ENCODE data around the gene ANKFN1.

Gene ANKFN1

GRCh38 chr17:56310782-56311181 lies 157.5 kb downstream of the ANKFN1 start:
- H3K4me3 ChIP-seq (replicated peaks; ENCODE audit: low read depth, low read length), result no peak overlapping the region
- no peak for TF ChIP-seq CTCF (IDR thresholded peaks at IDR 0.05; ENCODE audit: low read length, missing control alignments)
- DNase-seq (ENCODE audit: low read depth), result no peak

- TF ChIP-seq CTCF (IDR thresholded peaks at IDR 0.05; ENCODE audit: low read length, missing control alignments), result no peak
- no peak overlapping the region for H3K4me3 ChIP-seq (replicated peaks; ENCODE audit: low read depth, low read length)
- DNase-seq (ENCODE audit: low read depth), result no peak
These were observed 159.9 kb downstream of the ANKFN1 start for GRCh38 chr17:56313201-56313600.

DNA sequence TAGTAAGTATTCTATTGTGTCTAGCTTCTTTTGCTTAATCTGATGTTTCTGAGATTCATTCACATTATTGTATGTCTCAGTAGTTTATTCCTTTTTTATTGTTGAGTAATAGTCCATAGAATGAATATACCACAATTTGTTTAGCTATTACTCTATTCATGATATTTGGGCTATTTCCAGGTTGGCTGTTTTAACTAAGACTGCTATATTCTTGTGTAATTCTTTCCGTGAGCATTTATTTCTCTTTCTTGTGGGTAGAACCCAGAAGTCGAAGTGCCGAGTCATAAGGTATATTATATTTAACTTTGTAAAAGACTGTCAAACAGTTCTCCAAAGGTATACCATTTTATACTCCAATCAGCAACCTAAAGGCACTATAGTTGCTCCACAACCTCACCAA lies 160.8 kb downstream of the ANKFN1 start:
- TF ChIP-seq CTCF (IDR thresholded peaks at IDR 0.05; ENCODE audit: low read length, missing control alignments), result no peak
- no peak overlapping the region for H3K4me3 ChIP-seq (replicated peaks; ENCODE audit: low read depth, low read length)
- peak; percentile 14 for DNase-seq (ENCODE audit: low read depth)

DNA sequence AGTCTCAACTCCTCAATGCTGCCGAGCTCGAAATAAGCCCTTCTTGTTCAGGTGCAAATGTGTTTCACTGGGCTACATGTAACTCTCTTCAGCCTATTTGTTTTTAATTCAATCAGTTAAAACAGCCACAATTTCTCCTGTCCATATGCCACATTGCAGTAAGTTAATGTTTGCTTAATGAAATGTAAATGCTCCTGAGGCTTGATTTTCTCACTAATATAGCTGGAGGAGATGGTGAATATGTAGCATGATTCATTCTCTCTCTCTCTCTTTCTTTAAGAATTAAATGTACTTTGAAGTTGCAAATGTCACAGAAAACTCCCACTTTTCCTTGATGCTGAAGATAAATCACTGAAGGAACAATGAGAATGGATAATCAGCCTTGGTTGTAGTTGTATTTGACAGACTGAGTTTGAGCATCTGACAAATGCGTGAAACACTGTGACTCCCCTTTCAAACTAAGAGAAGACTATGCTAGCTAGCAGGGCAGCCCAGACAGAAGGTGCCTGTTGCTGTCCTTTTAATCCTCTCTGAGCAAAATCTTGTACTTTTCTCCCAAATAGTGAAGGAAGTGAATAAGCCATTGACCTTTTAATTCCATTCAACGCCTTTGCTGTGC lies 161.8 kb downstream of the ANKFN1 start:
- no peak for TF ChIP-seq CTCF (IDR thresholded peaks at IDR 0.05; ENCODE audit: low read length, missing control alignments)
- H3K4me3 ChIP-seq (replicated peaks; ENCODE audit: low read depth, low read length), result no peak overlapping the region
- DNase-seq (ENCODE audit: low read depth), result no peak

GRCh38 chr17:56316604-56317003 lies 163.3 kb downstream of the ANKFN1 start:
- no peak overlapping the region for H3K4me3 ChIP-seq (replicated peaks; ENCODE audit: low read depth, low read length)
- TF ChIP-seq CTCF (IDR thresholded peaks at IDR 0.05; ENCODE audit: low read length, missing control alignments), result no peak
- DNase-seq (ENCODE audit: low read depth), result no peak

- no peak overlapping the region for H3K4me3 ChIP-seq (replicated peaks; ENCODE audit: low read depth, low read length)
- peak; percentile 4 for DNase-seq (ENCODE audit: low read depth)
- no peak for TF ChIP-seq CTCF (IDR thresholded peaks at IDR 0.05; ENCODE audit: low read length, missing control alignments)
These were observed 164.3 kb downstream of the ANKFN1 start for GRCh38 chr17:56317351-56318208.

Measured in fibroblast of pulmonary artery (primary cell).